HepG2 (cell line): ENCODE results near the gene LEF1. TPM values are rescaled to one million over a fixed set of nuclear protein-coding genes. Genes with fewer than 3 reads are reported as not detected.

Experiments
- ATAC-seq: fragments of 200-7000 bp; cut with Tn5 transposase; 3 replicates; pipeline ENCODE4 v1.9.1; 2020; ENCODE audit warnings: mild to moderate bottlenecking, moderate library complexity
- BruUV-seq: library from RNA; stranded (reverse); fragments of 400-500 nt; replicated peaks from 2 replicates; lab custom pipeline; 2021; lab: Mats Ljungman, UMichigan
- CTCF ChIA-PET: fragments of 300-600 bp; formaldehyde crosslinking; extraction: SDS; loops from one replicate; lab custom pipeline; 2021; ENCODE audit warnings: low total read pairs, inconsistent platforms, low intra/inter-chr PET ratio; lab: Yijun Ruan, JAX
- POLR2A ChIA-PET: fragments of 350-600 bp; sonication (Branson Sonifier 250); formaldehyde crosslinking; loops from one replicate; lab custom pipeline; 2020; ENCODE audit warnings: antibody characterized with exemption, inconsistent platforms; lab: Yijun Ruan, JAX
- DNase-seq: peaks from one replicate; pipeline ENCODE4 v3.0.0-alpha.2; 2015; ENCODE audit warnings: low spot score
- FAIRE-seq: peaks from 3 replicates; lab custom pipeline; 2011; peaks lifted over from hg19 to GRCh38; lab: Jason Lieb, UNC
- H2AFZ ChIP-seq: one replicate; pipeline ENCODE4 v1.6.1; 2011; ENCODE audit warnings: low read length, inconsistent platforms
- H3K27ac ChIP-seq: fragments of 300-600 bp; 3 replicates; pipeline ENCODE4 v1.8.0; 2011; ENCODE audit warnings: mixed run types, mild to moderate bottlenecking, mixed read lengths, low read length, inconsistent platforms; ENCODE audit not compliant: insufficient read depth; ENCODE audit errors: extremely low read length
- H3K27me3 ChIP-seq, 2 experiments: fragments of 200-600 bp in 1 of 2; 2 replicates in 1 of 2; 3 replicates in 1 of 2; pipeline versions ENCODE4 v1.6.0 to v1.8.0; 2011; ENCODE audit warnings: low read length in 2 of 2, mild to moderate bottlenecking in 2 of 2, moderate library complexity in 2 of 2, inconsistent platforms in 1 of 2; ENCODE audit not compliant: insufficient read depth in 2 of 2, control insufficient read depth in 1 of 2
- H3K36me3 ChIP-seq, 2 experiments: fragments of 200-600 bp in 1 of 2; replicated peaks in 1 of 2; 2 replicates in 1 of 2; 3 replicates in 1 of 2; pipeline versions ENCODE4 v1.5.1 to v1.8.0; 2011; ENCODE audit warnings: low read length in 2 of 2, inconsistent platforms in 1 of 2; ENCODE audit not compliant: insufficient read depth in 2 of 2, control insufficient read depth in 1 of 2
- H3K4me1 ChIP-seq: 2 replicates; pipeline ENCODE4 v1.5.1; 2012; ENCODE audit warnings: low read length, inconsistent platforms; ENCODE audit not compliant: insufficient read depth
- H3K4me2 ChIP-seq: 2 replicates; pipeline ENCODE4 v1.6.0; 2011; ENCODE audit warnings: low read depth, low read length, inconsistent platforms
- H3K4me3 ChIP-seq, 3 experiments: fragments of 200-600 bp in 1 of 3; sonication (generic), shearing (Covaris generic) in 1 of 3; replicated peaks in 1 of 3; 2 replicates each; pipeline ENCODE4 v1.5.1; 2011 to 2016; ENCODE audit warnings: low read length in 3 of 3, inconsistent platforms in 2 of 3, low read depth in 2 of 3, mild to moderate bottlenecking in 2 of 3, control low read depth in 1 of 3, mixed read lengths in 1 of 3; ENCODE audit not compliant: insufficient read depth in 1 of 3
- H3K79me2 ChIP-seq: one replicate; pipeline ENCODE4 v1.6.1; 2011; ENCODE audit warnings: low read length, inconsistent platforms; ENCODE audit not compliant: insufficient read depth
- H3K9ac ChIP-seq: 2 replicates; pipeline ENCODE4 v1.6.0; 2011; ENCODE audit warnings: mild to moderate bottlenecking, low read depth, low read length, inconsistent platforms; ENCODE audit not compliant: insufficient read depth
- H3K9me3 ChIP-seq: 2 replicates; pipeline ENCODE4 v1.5.1; 2012; ENCODE audit warnings: mild to moderate bottlenecking, low read length
- H4K20me1 ChIP-seq: 2 replicates; pipeline ENCODE4 v1.6.0; 2011; ENCODE audit warnings: inconsistent platforms, mild to moderate bottlenecking, low read length, moderate library complexity; ENCODE audit not compliant: insufficient read depth
- AKAP8 ChIP-seq: sonication (generic); formaldehyde crosslinking; IDR thresholded peaks from 2 replicates; pipeline ENCODE4 v1.5.1; 2020; ENCODE audit warnings: mild to moderate bottlenecking, missing genetic modification reagents
- BRD4 ChIP-seq: sonication (generic); formaldehyde crosslinking; IDR thresholded peaks from 2 replicates; pipeline ENCODE4 v1.4.0; 2020; ENCODE audit warnings: missing genetic modification reagents
- FOXJ3 ChIP-seq: sonication (generic); formaldehyde crosslinking; IDR thresholded peaks from 2 replicates; pipeline ENCODE4 v1.4.0; 2020; ENCODE audit warnings: missing genetic modification reagents, mild to moderate bottlenecking, borderline replicate concordance
- GZF1 ChIP-seq: sonication (generic); formaldehyde crosslinking; IDR thresholded peaks from 2 replicates; pipeline ENCODE4 v1.5.1; 2020; ENCODE audit warnings: mild to moderate bottlenecking, missing genetic modification reagents
- HNRNPK ChIP-seq: fragments of 200-400 bp; formaldehyde crosslinking; IDR thresholded peaks from 2 replicates; pipeline ENCODE4 v1.6.1; 2018; ENCODE audit warnings: low read length, low read depth, moderate library complexity, mild to moderate bottlenecking; ENCODE audit not compliant: poor library complexity, severe bottlenecking
- KDM6A ChIP-seq: IDR thresholded peaks from 2 replicates; pipeline ENCODE4 v1.6.1; 2016; ENCODE audit warnings: low read depth
- NR3C1 ChIP-seq: sonication (generic); formaldehyde crosslinking; IDR thresholded peaks from 2 replicates; pipeline ENCODE4 v1.4.0; 2020; ENCODE audit warnings: missing genetic modification reagents
- ONECUT2 ChIP-seq: sonication (generic); formaldehyde crosslinking; IDR thresholded peaks from 2 replicates; pipeline ENCODE4 v1.4.0; 2020; ENCODE audit warnings: missing genetic modification reagents
- SALL1 ChIP-seq: sonication (generic); formaldehyde crosslinking; IDR thresholded peaks from 2 replicates; pipeline ENCODE4 v1.8.0; 2022; ENCODE audit warnings: mild to moderate bottlenecking, missing genetic modification reagents
- SALL2 ChIP-seq: sonication (generic); formaldehyde crosslinking; IDR thresholded peaks from 2 replicates; pipeline ENCODE4 v1.8.1; 2023; ENCODE audit warnings: mild to moderate bottlenecking, missing genetic modification reagents, inconsistent platforms
- SRY ChIP-seq: sonication (generic); formaldehyde crosslinking; IDR thresholded peaks from 2 replicates; pipeline ENCODE4 v1.8.0; 2022; ENCODE audit warnings: mild to moderate bottlenecking, missing genetic modification reagents
- ZNF234 ChIP-seq: sonication (generic); formaldehyde crosslinking; conservative IDR thresholded peaks from 2 replicates; pipeline ENCODE4 v1.5.1; 2020; ENCODE audit warnings: mild to moderate bottlenecking, missing genetic modification reagents
- WGBS: methylation state at CpG from one replicate; pipeline ENCODE4 v1.1.6; 2017; ENCODE audit warnings: low lambda C conversion rate; 5-methylcytosine and 5-hydroxymethylcytosine counted together
- in situ Hi-C: cut with HindIII; loops from 2 replicates; pipeline ENCODE4 v1.10.0; 2017; ENCODE audit warnings: low pct_unique_long_range_greater_than_20kb; ENCODE audit not compliant: extremely low pct_ligation_motif_present
- intact Hi-C: fragments of 100-400 bp; cut with micrococcal nuclease; formaldehyde crosslinking; loops from one replicate; pipeline ENCODE4 v1.10.0; 2022; ENCODE audit not compliant: unreplicated experiment
- polyA plus RNA-seq, 8 experiments: library from polyadenylated mRNA; depleted of rRNA in 3 of 8; stranded (reverse) in 7 of 8; unstranded in 1 of 8; fragments of >200 nt; fragmentation: Illumina TruSeq in 4 of 8; extraction: Trizol in 4 of 8; gene quantifications; 2 replicates each; pipeline versions ENCODE4 v1.2.1 to v1.2.3, GENCODE V29; 2011 to 2016; ENCODE audit warnings: low read depth in 4 of 8, missing spikeins in 1 of 8, mixed read lengths in 1 of 8; ENCODE audit not compliant: insufficient read depth in 1 of 8
- total RNA-seq, 5 experiments: library from RNA; depleted of rRNA; stranded (reverse); fragments of >200 nt; fragmentation: Illumina TruSeq; extraction: Trizol; gene quantifications; 2 replicates each; pipeline ENCODE4 v1.2.3, GENCODE V29; 2016; ENCODE audit warnings: low read depth in 1 of 5
- TF ChIP-seq, protein P1 (sequence below): sonication (generic); formaldehyde crosslinking; IDR thresholded peaks from 2 replicates; pipeline ENCODE4 v1.8.1; 2023; ENCODE audit warnings: missing genetic modification reagents, mild to moderate bottlenecking, borderline replicate concordance
- TF ChIP-seq, protein P2 (sequence below): sonication (generic); formaldehyde crosslinking; IDR thresholded peaks from 2 replicates; pipeline ENCODE4 v1.5.0; 2020; ENCODE audit warnings: mild to moderate bottlenecking, missing genetic modification reagents, borderline replicate concordance
- TF ChIP-seq, protein P3 (sequence below): IDR thresholded peaks from 2 replicates; pipeline ENCODE4 v1.6.1; 2016; ENCODE audit warnings: low read depth

LEF1 gene
- total and polyA plus RNA-seq, 2 of the 13 experiments (the other 11 are each of a cell fraction or from before 2014, with no cell fraction given) = 0.22 to 0.29 TPM

DNA sequence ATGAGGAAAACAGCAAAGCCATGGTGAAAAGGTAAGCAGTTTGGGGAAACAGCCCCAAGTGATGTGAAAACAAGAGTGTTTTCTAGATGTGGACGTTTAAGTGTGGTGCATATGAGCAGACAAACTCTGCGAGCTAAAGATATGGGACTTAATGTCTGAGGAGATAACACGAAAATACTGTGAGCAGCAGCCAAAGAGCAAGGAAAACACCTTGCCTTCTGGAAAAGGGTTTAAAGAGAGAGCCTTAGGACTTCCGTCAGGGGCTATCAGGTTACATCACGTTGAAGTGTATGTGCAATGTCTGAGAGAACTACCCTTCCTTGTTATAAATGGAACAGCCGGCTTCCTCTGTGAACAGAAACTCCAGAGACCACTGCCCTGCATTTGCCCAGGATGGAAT lies 54.2 kb downstream of the LEF1 start:
- Histone ChIP-seq H3K27me3 (no peaks in the 10 kb centered on the region), H3K27ac (no peak overlapping the region), H3K79me2 (no peaks in the 10 kb centered on the region), H2AFZ (no peak overlapping the region), H3K36me3 (no peaks in the 10 kb centered on the region), H3K9ac (no peak overlapping the region), H3K4me1 (peaks cover 16% of the 10 kb centered on the region), H4K20me1 (no peaks in the 10 kb centered on the region), H3K4me2 (no peak overlapping the region), H3K4me3 (no peak overlapping the region), H3K9me3 (no peaks in the 10 kb centered on the region)
- 23% methylated on average over 6 of the region's 6 CpGs for WGBS
- ChIA-PET CTCF (no interaction called here), POLR2A (no interaction called here)
- no peak for FAIRE-seq
- intact Hi-C loops = no loop called here
- in situ Hi-C loops = no loop called here
- BruUV-seq = no TSS peak
- no peak for DNase-seq
- ATAC-seq = no peak
- no peak for TF ChIP-seq GZF1 (CRISPR knock-in tag)
- no peak for TF ChIP-seq SRY (CRISPR knock-in tag)
- no peak for TF ChIP-seq KDM6A (CRISPR knock-in tag)
- no peak for TF ChIP-seq FOXJ3 (CRISPR knock-in tag)
- TF ChIP-seq ZNF234 = no peak
- TF ChIP-seq ONECUT2 = no peak
- no peak for TF ChIP-seq BRD4 (CRISPR knock-in tag)
- no peak for TF ChIP-seq SALL2
- TF ChIP-seq, protein P1, sequence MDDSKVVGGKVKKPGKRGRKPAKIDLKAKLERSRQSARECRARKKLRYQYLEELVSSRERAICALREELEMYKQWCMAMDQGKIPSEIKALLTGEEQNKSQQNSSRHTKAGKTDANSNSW (CRISPR knock-in tag) = no peak
- no peak for TF ChIP-seq NR3C1 (CRISPR knock-in tag)
- TF ChIP-seq, protein P2, sequence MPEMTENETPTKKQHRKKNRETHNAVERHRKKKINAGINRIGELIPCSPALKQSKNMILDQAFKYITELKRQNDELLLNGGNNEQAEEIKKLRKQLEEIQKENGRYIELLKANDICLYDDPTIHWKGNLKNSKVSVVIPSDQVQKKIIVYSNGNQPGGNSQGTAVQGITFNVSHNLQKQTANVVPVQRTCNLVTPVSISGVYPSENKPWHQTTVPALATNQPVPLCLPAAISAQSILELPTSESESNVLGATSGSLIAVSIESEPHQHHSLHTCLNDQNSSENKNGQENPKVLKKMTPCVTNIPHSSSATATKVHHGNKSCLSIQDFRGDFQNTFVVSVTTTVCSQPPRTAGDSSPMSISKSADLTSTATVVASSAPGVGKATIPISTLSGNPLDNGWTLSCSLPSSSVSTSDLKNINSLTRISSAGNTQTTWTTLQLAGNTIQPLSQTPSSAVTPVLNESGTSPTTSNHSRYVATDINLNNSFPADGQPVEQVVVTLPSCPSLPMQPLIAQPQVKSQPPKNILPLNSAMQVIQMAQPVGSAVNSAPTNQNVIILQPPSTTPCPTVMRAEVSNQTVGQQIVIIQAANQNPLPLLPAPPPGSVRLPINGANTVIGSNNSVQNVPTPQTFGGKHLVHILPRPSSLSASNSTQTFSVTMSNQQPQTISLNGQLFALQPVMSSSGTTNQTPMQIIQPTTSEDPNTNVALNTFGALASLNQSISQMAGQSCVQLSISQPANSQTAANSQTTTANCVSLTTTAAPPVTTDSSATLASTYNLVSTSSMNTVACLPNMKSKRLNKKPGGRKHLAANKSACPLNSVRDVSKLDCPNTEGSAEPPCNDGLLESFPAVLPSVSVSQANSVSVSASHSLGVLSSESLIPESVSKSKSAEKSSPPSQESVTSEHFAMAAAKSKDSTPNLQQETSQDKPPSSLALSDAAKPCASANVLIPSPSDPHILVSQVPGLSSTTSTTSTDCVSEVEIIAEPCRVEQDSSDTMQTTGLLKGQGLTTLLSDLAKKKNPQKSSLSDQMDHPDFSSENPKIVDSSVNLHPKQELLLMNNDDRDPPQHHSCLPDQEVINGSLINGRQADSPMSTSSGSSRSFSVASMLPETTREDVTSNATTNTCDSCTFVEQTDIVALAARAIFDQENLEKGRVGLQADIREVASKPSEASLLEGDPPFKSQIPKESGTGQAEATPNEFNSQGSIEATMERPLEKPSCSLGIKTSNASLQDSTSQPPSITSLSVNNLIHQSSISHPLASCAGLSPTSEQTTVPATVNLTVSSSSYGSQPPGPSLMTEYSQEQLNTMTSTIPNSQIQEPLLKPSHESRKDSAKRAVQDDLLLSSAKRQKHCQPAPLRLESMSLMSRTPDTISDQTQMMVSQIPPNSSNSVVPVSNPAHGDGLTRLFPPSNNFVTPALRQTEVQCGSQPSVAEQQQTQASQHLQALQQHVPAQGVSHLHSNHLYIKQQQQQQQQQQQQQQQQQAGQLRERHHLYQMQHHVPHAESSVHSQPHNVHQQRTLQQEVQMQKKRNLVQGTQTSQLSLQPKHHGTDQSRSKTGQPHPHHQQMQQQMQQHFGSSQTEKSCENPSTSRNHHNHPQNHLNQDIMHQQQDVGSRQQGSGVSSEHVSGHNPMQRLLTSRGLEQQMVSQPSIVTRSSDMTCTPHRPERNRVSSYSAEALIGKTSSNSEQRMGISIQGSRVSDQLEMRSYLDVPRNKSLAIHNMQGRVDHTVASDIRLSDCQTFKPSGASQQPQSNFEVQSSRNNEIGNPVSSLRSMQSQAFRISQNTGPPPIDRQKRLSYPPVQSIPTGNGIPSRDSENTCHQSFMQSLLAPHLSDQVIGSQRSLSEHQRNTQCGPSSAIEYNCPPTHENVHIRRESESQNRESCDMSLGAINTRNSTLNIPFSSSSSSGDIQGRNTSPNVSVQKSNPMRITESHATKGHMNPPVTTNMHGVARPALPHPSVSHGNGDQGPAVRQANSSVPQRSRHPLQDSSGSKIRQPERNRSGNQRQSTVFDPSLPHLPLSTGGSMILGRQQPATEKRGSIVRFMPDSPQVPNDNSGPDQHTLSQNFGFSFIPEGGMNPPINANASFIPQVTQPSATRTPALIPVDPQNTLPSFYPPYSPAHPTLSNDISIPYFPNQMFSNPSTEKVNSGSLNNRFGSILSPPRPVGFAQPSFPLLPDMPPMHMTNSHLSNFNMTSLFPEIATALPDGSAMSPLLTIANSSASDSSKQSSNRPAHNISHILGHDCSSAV (CRISPR knock-in tag) = no peak
- TF ChIP-seq HNRNPK = no peak
- TF ChIP-seq, protein P3, sequence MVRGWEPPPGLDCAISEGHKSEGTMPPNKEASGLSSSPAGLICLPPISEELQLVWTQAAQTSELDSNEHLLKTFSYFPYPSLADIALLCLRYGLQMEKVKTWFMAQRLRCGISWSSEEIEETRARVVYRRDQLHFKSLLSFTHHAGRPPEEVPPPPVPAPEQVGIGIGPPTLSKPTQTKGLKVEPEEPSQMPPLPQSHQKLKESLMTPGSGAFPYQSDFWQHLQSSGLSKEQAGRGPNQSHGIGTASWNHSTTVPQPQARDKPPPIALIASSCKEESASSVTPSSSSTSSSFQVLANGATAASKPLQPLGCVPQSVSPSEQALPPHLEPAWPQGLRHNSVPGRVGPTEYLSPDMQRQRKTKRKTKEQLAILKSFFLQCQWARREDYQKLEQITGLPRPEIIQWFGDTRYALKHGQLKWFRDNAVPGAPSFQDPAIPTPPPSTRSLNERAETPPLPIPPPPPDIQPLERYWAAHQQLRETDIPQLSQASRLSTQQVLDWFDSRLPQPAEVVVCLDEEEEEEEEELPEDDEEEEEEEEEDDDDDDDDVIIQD (CRISPR knock-in tag) = no peak
- no peak for TF ChIP-seq SALL1 (CRISPR knock-in tag)
- no peak for TF ChIP-seq AKAP8
